Common myeloid progenitor, CD34-positive (primary cell): ENCODE results near the gene TMEM91.

Source experiments
- CTCF ChIA-PET: fragments of 350-600 bp; sonication (Branson Sonifier 250); formaldehyde crosslinking; loops from one replicate; lab custom pipeline; 2021; ENCODE audit warnings: antibody characterized with exemption; lab: Charles Lee
- POLR2A ChIA-PET: fragments of 350-600 bp; sonication (Branson Sonifier 250); formaldehyde crosslinking; loops from one replicate; lab custom pipeline; 2021; ENCODE audit warnings: antibody characterized with exemption; lab: Charles Lee
- DNase-seq, 3 donors: peaks; one replicate each; pipeline versions ENCODE4 v3.0.0 to v3.0.0-alpha.2; 2013
- H3K27ac ChIP-seq, 2 experiments: 1 replicate in 1 of 2; 2 replicates in 1 of 2; pipeline ENCODE4 v1.7.0; 2013; ENCODE audit warnings: inconsistent platforms in 2 of 2, low read length in 2 of 2, mild to moderate bottlenecking in 2 of 2, low read depth in 1 of 2, moderate library complexity in 1 of 2; ENCODE audit not compliant: severe bottlenecking in 2 of 2, insufficient read depth in 1 of 2, poor library complexity in 1 of 2
- H3K27me3 ChIP-seq, 5 experiments: replicated peaks in 2 of 5; 1 replicate in 3 of 5; 2 replicates in 2 of 5; pipeline versions ENCODE4 v1.6.1 to v1.7.0; 2013; ENCODE audit warnings: low read length in 4 of 5, mild to moderate bottlenecking in 2 of 5, moderate library complexity in 2 of 5, inconsistent platforms in 1 of 5; ENCODE audit not compliant: insufficient read depth in 5 of 5, control insufficient read depth in 4 of 5
- H3K36me3 ChIP-seq, 4 experiments: 1 replicate in 2 of 4; 2 replicates in 2 of 4; pipeline versions ENCODE4 v1.6.1 to v1.7.0; 2013; ENCODE audit warnings: low read length in 3 of 4, control low read depth in 1 of 4, mild to moderate bottlenecking in 1 of 4; ENCODE audit not compliant: control insufficient read depth in 4 of 4, insufficient read depth in 4 of 4
- H3K4me1 ChIP-seq, 4 experiments: 1 replicate in 3 of 4; 2 replicates in 1 of 4; pipeline versions ENCODE4 v1.6.1 to v1.7.1; 2013; ENCODE audit warnings: low read length in 3 of 4, mild to moderate bottlenecking in 3 of 4, control low read depth in 1 of 4, inconsistent platforms in 1 of 4, moderate library complexity in 1 of 4; ENCODE audit not compliant: control insufficient read depth in 4 of 4, insufficient read depth in 4 of 4; ENCODE audit errors: control extremely low read depth in 1 of 4
- H3K4me3 ChIP-seq, 7 experiments: 1 replicate in 4 of 7; 2 replicates in 3 of 7; pipeline versions ENCODE4 v1.5.1 to v1.7.0; 2013; ENCODE audit warnings: mild to moderate bottlenecking in 7 of 7, low read length in 6 of 7, moderate library complexity in 6 of 7, inconsistent platforms in 2 of 7, low read depth in 2 of 7, control low read depth in 1 of 7; ENCODE audit not compliant: insufficient read depth in 4 of 7, control insufficient read depth in 1 of 7; ENCODE audit errors: extremely low read depth in 1 of 7
- H3K9me3 ChIP-seq, 5 experiments: 1 replicate in 4 of 5; 2 replicates in 1 of 5; pipeline versions ENCODE4 v1.6.1 to v1.7.1; 2013; ENCODE audit warnings: low read length in 4 of 5, mild to moderate bottlenecking in 2 of 5, inconsistent platforms in 1 of 5, low read depth in 1 of 5, moderate library complexity in 1 of 5; ENCODE audit not compliant: control insufficient read depth in 4 of 5, insufficient read depth in 2 of 5; ENCODE audit errors: control extremely low read depth in 1 of 5
- WGBS: methylation state at CpG from one replicate; pipeline ENCODE4 v1.1.5; 2013; ENCODE audit not compliant: insufficient coverage; 5-methylcytosine and 5-hydroxymethylcytosine counted together

Gene TMEM91

DNA sequence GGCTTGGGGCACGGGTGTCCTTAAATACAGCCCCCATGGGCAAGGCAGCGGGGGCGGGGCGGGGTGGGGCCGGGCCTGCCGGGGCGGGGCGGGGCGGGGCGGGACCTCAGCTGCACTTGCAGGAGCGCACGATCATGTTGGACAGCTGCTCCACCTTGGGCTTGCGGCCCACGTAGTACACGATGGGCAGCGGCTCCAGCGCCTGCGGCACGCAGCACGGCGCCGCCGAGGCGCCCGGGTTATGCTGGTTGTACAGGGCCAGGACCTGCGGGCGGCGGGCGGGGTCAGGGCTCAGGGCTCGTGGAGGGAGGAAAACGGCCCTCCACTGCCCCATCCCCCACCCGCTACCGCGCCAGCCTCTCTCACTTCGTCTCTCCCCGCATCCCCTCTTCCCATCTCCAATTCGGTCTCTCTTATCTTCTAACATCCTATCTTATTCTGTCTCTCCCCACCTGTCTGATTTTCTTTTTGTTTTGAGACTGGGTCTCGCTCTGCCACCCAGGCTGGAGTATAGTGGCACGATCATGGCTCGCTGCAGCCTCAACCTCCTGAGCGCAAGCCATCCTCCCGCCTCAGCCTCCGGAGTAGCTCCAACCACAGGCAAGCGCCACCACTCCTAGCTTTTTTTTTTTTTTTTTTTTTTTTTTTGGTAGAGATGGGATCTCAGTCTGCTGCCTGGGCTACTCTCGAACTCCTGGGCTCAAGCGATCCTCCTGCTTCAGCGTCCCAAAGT lies 45.2 kb upstream of the TMEM91 start:
- CTCF ChIA-PET, result interaction anchor here (2.1 kb wide), 1 partner anchor 20 kb away, joined by 7 read pairs; no protein-coding TSS in a partner anchor
- Histone ChIP-seq H3K9me3 (no peaks in the 10 kb centered on the region), H3K36me3 (peaks cover 11 to 60% (median 35%) of the 10 kb centered on the region in 4 experiments), H3K27me3 (no peaks in the 10 kb centered on the region), H3K4me1 (peaks cover 24 to 69% (median 61%) of the 10 kb centered on the region in 4 experiments), H3K4me3 (no peak overlapping the region), H3K27ac (no peak overlapping the region)
- POLR2A ChIA-PET, result interaction anchor here (1.0 kb wide), 1 partner anchor 9 kb away, joined by 4 read pairs; no protein-coding TSS in a partner anchor
- DNase-seq, result no peak
- WGBS, result 96% methylated on average over 42 of the region's 47 CpGs

DNA sequence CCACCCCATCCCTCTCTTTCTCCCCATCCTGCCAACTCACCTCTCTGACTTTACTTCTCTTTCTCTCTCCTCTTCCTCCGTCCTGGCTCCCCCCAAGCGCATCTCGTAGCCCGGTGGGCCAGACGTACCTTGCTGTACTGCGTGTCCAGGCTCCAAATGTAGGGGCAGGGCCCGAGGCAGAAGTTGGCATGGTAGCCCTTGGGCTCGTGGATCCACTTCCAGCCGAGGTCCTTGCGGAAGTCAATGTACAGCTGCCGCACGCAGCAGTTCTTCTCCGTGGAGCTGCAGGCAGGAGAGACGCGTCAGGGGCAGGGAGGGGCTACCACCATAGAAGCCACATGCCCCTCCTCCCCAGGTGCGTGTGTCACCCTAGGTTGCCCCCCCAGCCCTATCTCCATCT lies 44.3 kb upstream of the TMEM91 start:
- no peaks in the 10 kb centered on the region for H3K27me3 ChIP-seq
- CTCF ChIA-PET, result interaction anchor here (2.1 kb wide), 1 partner anchor 19 kb away, joined by 7 read pairs; no protein-coding TSS in a partner anchor
- peaks cover 12 to 62% (median 38%) of the 10 kb centered on the region in 4 experiments for H3K36me3 ChIP-seq
- H3K27ac ChIP-seq, result no peak overlapping the region
- DNase-seq, result no peak
- POLR2A ChIA-PET, result interaction anchor here (0.6 to 1.0 kb wide), 2 partner anchors 9 to 10 kb away, joined by 4 read pairs; no protein-coding TSS in a partner anchor
- no peaks in the 10 kb centered on the region for H3K9me3 ChIP-seq
- 96% methylated on average over 16 of the region's 16 CpGs for WGBS
- peaks cover 17 to 60% (median 53%) of the 10 kb centered on the region in 4 experiments for H3K4me1 ChIP-seq
- H3K4me3 ChIP-seq, result no peak overlapping the region

DNA sequence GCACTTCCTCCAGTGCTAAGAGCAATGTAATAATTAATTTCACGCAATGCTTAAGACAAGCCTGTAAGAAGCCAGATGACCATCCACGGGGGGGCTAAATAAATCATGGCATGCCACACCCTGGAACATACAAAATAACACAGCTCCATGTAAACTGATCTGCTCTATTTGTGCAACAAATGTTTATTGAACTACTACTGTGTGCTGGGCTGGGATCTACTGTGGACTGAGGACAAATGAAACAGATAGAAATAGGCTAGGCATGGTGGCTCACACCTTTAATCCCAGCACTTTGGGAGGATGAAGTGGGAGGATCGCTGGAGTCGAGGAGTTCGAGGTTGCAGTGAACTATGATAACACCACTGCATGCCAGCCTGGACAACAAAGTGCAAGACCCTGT lies 43.9 kb upstream of the TMEM91 start:
- H3K27me3 ChIP-seq, result no peaks in the 10 kb centered on the region
- POLR2A ChIA-PET, result interaction anchor here (0.6 kb wide), 1 partner anchor 10 kb away, joined by 4 read pairs; no protein-coding TSS in a partner anchor
- WGBS, result 93% methylated on average over 3 of the region's 5 CpGs
- CTCF ChIA-PET, result interaction anchor here (2.1 kb wide), 1 partner anchor 19 kb away, joined by 7 read pairs; no protein-coding TSS in a partner anchor
- no peaks in the 10 kb centered on the region for H3K9me3 ChIP-seq
- H3K27ac ChIP-seq, result no peak overlapping the region
- H3K4me1 ChIP-seq, result peaks cover 13 to 55% (median 49%) of the 10 kb centered on the region in 4 experiments
- no peak for DNase-seq
- H3K36me3 ChIP-seq, result peaks cover 13 to 62% (median 38%) of the 10 kb centered on the region in 4 experiments
- H3K4me3 ChIP-seq, result no peak overlapping the region

DNA sequence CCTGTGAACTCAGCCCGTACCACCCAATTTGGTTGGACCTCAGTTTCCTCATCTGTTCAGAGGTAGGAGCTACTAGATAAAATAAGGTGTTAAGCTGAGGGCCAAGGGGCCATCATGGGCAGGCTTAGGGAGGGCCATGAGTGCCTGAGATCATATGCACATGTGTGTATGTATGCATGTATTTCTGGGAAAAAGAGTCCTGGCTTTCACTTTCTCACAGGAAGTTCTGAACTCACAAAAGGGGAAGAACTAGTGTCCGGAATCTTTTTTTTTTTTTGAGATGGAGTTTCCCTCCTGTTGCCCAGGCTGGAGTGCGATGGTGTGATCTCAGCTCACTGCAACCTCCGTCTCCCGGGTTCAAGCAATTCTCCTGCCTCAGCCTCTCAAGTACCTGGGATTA lies 41.5 kb upstream of the TMEM91 start:
- Histone ChIP-seq H3K4me3 (peak overlapping the region in 4 of 7 experiments; percentile 17 to 26 (median 26)), H3K27me3 (no peaks in the 10 kb centered on the region), H3K36me3 (peaks cover 13 to 60% (median 44%) of the 10 kb centered on the region in 4 experiments), H3K9me3 (no peaks in the 10 kb centered on the region), H3K4me1 (peaks cover 3 to 33% (median 26%) of the 10 kb centered on the region in 4 experiments), H3K27ac (peak overlapping the region in 1 of 2 experiments; percentile 64)
- DNase-seq, result peak in 2 of 3 donors; percentile 68 to 71
- ChIA-PET POLR2A (interaction anchor here (1.6 to 2.4 kb wide), 2 partner anchors 13 to 17 kb away, joined by 4 to 9 read pairs; no protein-coding TSS in a partner anchor), CTCF (interaction anchor here (1.2 to 4.0 kb wide), 2 partner anchors 14 to 19 kb away, joined by 4 to 22 read pairs; no protein-coding TSS in a partner anchor)
- 0% methylated on average over 3 of the region's 5 CpGs for WGBS

DNA sequence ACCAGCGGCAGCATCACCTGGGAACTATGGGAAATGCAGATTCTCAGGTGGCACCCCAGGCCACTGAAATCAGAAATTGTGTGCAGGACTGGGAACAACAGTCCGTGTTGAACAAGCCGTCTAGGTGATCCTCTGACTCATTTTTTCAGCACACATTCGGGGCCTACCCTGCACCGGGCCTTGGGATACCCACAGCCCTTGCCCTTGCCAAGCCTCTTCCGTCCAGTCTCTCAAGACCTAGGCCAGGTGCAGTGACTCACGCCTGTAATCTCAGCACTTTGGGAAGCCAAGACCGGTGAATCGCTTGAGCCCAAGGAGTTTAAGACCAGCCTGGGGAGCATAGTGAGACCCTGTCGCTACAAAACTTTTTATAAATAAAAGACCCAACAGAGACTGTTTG lies 40.9 kb upstream of the TMEM91 start:
- 89% methylated on average over 7 of the region's 10 CpGs for WGBS
- peaks cover 11 to 61% (median 45%) of the 10 kb centered on the region in 4 experiments for H3K36me3 ChIP-seq
- peaks cover 2 to 26% (median 20%) of the 10 kb centered on the region in 4 experiments for H3K4me1 ChIP-seq
- ChIA-PET POLR2A (interaction anchor here (1.1 to 2.4 kb wide), 2 partner anchors 11 to 13 kb away, joined by 3 to 9 read pairs; no protein-coding TSS in a partner anchor), CTCF (interaction anchor here (1.2 to 4.0 kb wide), 3 partner anchors 13 to 20 kb away, joined by 4 to 22 read pairs (median 12); no protein-coding TSS in a partner anchor)
- H3K27ac ChIP-seq, result peak overlapping the region in 1 of 2 experiments; percentile 61
- H3K4me3 ChIP-seq, result peak overlapping the region in 1 of 7 experiments; percentile 33
- no peaks in the 10 kb centered on the region for H3K9me3 ChIP-seq
- no peaks in the 10 kb centered on the region for H3K27me3 ChIP-seq
- DNase-seq, result no peak

DNA sequence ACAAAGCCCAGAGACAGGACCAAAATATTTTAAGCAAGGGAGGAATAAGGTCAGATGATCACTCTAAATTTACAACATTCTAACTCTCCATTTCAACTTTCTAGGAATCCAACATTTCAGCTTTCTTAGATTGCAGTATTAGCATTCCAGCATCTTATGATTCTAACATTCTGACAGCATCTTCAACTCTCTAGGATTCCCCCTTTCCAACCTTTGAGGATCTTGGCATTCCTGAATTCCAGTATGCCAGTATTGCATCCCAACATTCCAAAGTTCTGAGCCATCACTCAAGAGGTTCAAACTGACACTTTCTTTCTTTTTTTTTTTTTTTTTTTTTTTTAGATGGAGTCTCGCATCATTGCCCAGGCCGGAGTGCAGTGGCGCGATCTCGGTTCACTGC lies 36.4 kb upstream of the TMEM91 start:
- Histone ChIP-seq H3K27ac (no peak overlapping the region), H3K9me3 (no peaks in the 10 kb centered on the region), H3K27me3 (no peaks in the 10 kb centered on the region), H3K4me3 (no peak overlapping the region), H3K36me3 (peaks cover 13 to 62% (median 43%) of the 10 kb centered on the region in 4 experiments), H3K4me1 (peaks cover 0 to 21% (median 15%) of the 10 kb centered on the region in 4 experiments)
- DNase-seq, result no peak
- ChIA-PET POLR2A (no interaction called here), CTCF (no interaction called here)
- WGBS, result 90% methylated on average over 4 of the region's 5 CpGs
